Posterior cingulate gyrus (tissue), 11 donors: ENCODE data around the gene SRP19.
"Not testable (repeated sequence)": the region's sequence is repeated elsewhere in the genome, so short reads cannot be mapped to it uniquely, and the experiment has no call there.

Experiments used
- DNase-seq, 10 donors: peaks; one replicate each; pipeline versions ENCODE4 v3.0.0 to v3.0.0-alpha.2; 2020 to 2021; ENCODE audit warnings: mixed read lengths in 3 of 10
- intact Hi-C: fragments of 100-400 bp; cut with DNase I; formaldehyde crosslinking; loops from one replicate; pipeline ENCODE4 v1.15.1; 2023

Gene SRP19

DNA sequence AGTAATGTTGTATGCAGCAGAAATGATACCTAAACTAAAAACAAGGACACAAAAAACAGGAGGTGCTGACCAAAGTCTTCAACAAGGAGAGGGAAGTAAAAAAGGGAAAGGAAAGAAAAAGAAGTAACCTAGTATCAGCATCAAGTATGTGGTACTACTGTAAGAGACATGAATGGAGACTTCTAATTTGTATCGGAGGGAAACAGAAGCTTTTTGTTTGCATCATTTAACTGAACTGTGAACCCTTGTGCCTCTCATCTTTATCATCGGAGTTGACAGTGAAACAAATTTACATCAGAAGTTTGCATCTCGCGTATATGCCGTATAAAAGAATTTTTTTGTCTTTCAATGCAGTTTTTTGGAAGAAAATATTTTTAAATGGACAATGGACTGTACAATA lies 6.3 kb downstream of the SRP19 start:
- no peak for DNase-seq
- intact Hi-C loops, result no loop called here

DNA sequence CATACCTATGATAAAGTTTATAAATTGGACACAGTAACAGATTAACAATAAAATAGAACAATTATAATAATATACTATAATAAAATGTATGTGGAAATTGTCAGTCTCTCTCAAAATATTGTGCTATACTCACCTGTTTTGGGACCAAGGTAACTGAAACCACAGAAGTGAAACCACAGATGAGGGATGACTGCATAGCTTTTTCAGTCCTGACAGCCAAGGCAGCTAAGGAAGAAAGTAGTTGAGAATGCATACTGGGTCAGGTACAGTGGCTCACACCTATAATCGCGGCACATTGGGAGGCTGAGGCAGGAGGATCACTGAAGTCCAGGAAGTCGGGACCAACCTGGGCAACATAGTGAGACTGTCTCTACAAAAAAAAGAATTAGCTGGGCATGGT lies 8.9 kb downstream of the SRP19 start:
- intact Hi-C loops, result no loop called here
- DNase-seq, result no peak

DNA sequence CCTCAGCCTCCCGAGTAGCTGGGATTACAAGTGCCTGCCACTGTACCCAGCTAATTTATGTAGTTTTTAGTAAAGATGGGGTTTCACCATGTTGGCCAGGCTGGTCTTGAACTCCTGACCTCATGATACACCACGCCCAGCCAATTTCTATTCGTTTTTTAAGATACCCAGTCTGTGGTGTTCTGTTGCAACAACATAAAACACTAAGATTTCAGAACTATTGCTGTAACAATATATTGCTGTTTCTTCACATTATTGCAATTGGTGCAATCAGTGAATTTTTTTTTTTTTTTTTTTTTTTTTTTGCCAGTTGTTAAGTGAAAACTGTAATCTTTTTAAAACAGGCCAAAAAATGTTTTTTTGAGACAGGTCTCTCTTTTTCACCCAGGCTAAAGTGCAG lies 9.9 kb downstream of the SRP19 start:
- no peak for DNase-seq
- intact Hi-C loops, result no loop called here

DNA sequence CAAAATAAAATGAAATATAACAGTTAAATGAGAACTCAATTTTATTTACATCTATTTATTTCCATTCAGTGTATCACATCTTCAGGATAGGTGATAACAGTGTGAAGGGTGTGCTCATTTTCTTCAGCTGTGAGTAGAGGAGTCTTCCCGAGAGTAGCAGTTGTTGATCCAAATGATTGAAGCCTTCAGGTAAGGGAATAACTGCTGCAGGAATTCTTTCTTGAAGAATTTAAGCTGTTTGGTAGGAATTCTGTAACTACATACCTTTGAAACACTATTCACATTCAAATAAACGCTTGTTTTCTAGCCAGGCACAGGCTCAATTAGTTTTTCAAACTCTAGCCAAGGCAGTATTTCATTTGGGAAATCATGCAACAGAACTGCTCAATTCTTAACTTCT lies 15.3 kb downstream of the SRP19 start:
- intact Hi-C loops, result no loop called here
- no peak for DNase-seq

DNA sequence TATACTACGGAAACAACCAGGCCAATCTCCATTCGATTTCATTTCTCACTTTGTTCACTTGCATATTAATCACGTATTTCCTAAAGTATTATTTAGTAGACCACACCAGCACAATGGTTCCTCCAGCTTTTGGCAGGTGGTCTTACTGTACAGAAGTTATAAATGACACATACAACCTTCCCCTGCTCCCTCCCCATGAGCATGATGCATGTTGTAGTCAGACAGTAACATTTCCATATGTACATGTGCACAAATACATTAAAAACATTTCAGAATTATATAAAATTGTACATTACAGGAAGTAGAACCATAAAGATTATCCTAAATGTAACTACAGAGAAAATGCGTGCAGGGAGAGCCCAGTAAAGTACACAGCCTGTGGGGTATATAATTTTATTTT lies 17.0 kb downstream of the SRP19 start:
- intact Hi-C loops, result no loop called here
- no peak for DNase-seq

DNA sequence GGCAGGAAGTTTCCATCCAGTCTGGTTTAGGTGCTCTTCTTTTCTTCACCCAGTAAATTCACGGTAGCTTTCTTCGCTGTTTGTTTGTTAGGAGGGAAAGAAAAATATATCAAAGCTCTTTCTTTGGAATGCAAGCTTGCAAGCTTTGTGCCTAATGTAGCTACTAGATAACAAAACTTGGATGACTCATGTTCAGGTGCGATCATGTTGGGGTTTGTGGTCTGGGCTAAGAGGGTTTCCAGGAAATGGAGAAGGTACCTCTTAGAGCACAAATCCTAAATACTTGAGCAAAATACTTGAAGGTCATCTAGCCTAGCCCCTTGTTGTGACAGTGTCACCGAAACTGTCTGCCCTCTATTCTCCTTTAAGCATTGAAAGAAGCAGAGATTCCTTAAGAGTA lies 17.7 kb downstream of the SRP19 start:
- no peak for DNase-seq
- intact Hi-C loops, result no loop called here

DNA sequence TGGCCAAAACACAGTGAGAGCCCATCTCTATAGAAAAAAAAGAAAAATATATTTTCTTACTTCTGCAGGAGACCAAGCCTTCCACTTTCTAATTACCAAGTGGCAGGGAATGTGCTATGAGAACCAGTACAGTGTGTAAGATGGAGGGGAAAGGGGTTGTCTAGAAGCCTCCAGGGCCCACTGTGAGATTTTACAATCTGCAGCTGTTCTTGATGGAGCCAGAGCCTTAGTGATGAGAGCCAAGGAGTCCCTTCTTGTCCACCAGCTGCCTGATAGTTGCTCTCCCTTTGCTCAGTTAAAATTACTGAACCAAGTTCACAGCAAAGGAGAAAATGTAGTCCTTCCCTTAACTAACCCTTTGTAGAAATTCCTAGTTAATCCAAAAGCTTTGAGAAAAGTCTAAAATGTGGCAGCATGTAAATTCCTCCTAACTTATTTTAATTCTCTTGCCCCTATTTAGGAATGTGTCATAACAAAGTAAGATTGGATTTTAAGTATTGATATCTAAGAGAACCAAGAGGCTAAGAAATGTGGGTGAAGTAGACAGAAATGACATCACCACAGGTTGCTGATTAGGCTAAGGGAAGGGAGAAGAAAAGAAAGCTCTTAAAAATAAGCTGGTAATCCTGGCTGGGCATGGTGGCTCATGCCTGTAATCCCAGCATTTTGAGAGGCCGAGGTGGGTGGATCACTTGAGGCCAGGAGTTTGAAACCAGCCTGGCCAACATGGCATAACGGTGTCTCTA lies 19.3 kb downstream of the SRP19 start:
- intact Hi-C loops, result no loop called here
- no peak for DNase-seq

DNA sequence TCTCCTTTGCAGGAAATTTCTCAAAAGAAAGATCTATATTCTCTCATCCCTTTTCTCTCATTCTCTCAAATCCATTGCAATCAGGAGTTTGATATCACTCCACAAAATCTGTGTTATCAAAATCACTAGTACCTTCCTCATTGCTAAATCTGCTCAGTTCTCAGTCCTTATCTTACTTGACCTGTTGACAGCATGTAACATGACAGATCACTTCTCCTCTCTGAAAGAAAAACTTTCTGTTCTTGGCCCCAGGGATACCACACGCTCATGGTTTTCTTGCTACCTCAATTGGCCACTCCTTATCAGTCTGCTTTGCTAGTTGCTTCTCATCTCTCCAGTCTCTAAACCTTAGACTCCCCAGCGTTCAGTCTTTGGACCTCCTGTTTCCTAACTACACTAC lies 22.1 kb downstream of the SRP19 start:
- intact Hi-C loops, result no loop called here
- DNase-seq, result no peak

DNA sequence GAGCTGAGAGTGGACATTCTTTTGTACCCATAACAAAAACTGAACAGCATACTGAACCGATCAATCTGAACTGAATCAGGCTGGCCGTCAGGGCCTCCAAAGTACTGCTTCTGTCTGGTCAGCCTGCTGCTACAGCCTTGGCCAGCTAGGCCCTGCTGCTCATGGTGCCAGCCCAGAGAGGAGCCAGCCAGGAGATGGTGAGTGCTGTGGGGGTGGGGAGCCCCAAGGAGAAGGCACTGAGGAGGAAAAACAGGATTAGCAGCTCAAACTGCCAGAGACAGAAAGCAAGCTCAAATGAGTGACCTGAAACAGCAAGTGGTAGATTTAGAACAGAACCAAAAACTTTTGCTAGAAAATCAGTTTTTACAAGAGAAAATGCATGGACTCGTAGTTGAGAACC lies 23.9 kb downstream of the SRP19 start:
- DNase-seq, result peak in 9 of 10 donors; percentile 19 to 90 (median 50)
- intact Hi-C loops, result no loop called here

DNA sequence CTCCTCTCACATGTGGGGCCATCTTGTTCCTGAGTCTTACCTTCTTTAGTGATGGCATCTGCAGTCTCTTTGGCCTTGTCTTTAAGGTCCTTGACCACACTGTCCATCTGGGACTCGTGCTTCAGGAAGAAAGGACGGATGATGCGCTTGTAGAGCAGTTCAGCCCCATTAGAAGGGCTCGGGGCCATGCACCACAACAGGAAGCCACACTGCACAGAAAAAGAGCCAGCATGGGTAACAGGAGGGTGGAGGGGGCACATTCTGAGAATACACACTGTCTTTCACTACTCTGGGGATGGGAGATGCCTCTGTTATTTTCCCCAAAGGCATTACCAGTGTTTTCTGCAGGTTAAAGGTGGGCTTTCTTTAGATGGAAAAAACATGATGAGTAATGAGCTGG lies 25.9 kb downstream of the SRP19 start:
- DNase-seq, result no peak
- intact Hi-C loops, result no loop called here

DNA sequence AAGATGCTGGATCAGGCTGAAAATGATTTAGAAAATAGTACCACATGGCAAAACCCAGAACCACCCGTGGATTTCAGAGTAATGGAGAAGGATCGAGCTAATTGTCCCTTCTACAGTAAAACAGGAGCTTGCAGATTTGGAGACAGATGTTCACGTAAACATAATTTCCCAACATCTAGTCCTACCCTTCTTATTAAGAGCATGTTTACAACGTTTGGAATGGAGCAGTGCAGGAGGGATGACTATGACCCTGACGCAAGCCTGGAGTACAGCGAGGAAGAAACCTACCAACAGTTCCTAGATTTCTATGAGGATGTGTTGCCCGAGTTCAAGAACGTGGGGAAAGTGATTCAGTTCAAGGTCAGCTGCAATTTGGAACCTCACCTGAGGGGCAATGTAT lies 31.0 kb downstream of the SRP19 start:
- DNase-seq, intact Hi-C loops: not testable (repeated sequence)

DNA sequence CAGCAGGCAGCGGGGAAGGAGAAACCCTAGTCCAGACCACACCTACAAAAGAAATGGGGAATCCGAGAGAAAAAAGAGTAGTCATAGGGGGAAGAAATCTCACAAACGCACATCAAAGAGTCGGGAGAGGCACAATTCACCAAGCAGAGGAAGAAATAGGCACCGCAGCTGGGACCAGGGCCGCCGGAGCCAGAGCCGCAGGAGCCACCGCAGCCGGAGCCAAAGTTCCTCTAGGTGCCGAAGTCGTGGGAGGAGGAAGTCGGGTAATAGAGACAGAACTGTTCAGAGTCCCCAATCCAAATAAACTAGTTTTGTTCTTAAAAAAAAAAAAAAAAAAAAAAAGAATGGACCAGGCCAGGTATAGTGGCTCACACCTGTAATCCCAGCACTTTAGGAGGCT lies 31.7 kb downstream of the SRP19 start:
- intact Hi-C loops, result no loop called here
- no peak for DNase-seq

DNA sequence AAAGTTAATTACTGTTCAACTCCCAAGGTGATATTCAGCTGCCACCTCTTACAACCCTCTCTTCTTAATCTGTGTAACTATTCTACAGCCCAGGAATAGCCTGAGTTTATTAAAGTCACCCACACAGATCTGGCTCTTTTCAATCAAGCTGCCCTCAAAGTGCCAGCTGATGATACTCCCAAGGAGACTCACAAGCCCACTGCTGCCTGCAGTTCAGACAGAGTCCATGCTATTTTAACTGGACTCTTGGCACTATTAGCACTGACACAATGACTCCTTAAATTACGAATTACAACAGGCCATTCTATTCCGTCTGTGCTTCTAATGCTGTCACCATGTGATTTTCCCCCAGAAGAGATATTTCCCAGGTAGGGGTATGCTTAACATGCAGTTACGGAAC lies 34.6 kb downstream of the SRP19 start:
- intact Hi-C loops, result no loop called here

DNA sequence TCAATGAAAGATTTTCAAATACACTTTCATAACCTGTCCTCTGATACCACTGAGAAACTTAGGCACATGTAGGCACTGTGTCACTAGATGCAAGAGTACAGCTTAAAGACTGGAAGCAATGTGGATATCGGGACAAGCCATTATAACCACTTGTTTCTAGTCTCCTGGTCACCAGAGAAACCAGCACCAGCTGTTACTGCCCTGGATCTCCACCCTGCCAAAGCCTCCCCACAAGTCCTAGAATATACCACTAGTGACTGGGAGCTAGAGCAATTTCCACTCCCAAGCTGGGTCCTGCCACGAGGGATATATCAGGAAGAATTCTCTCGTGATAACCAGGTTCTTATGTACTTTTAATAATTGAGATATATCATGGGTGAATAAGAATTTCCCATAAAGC lies 41.5 kb downstream of the SRP19 start:
- DNase-seq, result no peak
- intact Hi-C loops, result no loop called here

More for the DNA sequence above, 34.6 kb downstream of the SRP19 start:
- DNase-seq, result no peak

DNA sequence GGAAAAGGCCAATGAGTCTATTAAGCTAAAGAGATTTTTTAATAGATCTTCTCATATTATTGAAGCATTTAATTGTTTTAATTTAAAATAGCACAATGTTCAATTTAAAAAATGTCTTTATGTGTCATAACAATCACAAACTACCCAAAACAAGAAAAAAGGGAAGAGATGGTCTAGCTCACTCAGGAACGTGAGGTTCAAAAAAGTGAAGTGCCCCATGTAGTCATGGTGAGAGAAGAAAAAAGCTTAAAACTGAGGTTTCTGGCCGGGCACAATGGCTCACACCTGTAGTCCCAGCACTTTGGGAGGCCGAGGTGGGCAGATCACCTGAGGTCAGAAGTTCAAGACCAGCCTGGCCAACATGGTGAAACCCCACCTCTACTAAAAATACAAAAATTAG lies 43.9 kb downstream of the SRP19 start:
- intact Hi-C loops, DNase-seq: not testable (repeated sequence)

DNA sequence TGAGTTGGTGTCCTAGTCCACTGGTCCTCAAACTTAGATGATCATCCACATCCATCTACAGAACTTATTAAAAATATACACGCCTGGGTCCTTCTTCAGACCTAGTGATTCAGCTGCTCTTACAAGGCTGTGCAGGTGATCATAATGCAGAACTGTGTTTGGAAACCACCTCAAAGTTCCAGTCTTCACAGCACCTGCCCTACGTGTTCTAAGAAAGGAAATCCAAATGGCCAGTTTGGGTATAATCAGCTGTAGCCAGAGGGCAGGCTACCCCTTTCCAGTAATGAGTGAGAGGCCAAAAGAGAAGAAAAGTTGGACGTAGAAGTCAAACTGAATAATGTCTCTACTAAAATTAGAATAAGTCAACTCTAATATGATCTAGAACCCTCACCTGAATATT lies 45.5 kb downstream of the SRP19 start:
- intact Hi-C loops, result no loop called here
- DNase-seq, result no peak

DNA sequence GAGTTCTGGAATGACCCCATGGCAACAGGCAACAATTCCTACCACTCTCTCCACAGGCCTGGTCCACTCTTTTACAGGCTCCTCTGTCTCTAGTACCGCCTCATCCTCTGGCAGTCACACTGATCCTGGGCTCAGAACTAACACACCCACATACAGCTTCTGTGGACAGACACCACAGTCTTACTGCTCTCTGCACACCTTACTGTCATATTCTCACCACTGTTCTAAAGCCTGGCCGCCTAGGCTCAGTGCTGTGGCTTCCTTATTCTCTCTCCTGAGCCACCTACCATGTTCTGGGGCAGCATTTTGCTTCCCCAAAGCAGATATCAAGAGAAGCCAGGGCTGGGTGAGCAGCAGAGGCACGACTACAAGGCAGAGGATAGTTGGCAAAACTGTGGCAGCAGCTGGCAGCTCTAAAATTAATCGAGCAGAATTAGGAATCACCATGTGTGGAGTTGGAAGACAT lies 46.1 kb downstream of the SRP19 start:
- intact Hi-C loops, result no loop called here
- peak in 4 of 10 donors; percentile 30 to 78 (median 44) for DNase-seq

DNA sequence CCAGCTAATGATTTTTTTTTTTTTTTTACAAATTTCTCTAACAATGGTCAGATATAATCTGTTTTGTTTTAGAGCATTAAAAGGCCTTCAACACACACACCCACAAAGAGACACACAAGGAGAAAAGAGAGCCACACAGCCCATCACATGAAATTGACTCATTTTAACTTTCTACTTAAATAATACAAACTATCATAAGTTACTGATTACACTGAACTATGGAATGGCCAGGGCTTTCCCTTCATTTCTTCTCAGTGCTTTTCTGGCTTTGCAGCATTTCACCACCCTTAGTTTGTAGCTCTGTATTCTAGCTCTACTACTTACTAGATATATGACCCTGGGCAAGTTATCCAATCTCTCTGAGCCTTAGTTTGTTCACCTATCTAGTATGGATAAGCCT lies 47.8 kb downstream of the SRP19 start:
- intact Hi-C loops, result no loop called here
- no peak for DNase-seq

DNA sequence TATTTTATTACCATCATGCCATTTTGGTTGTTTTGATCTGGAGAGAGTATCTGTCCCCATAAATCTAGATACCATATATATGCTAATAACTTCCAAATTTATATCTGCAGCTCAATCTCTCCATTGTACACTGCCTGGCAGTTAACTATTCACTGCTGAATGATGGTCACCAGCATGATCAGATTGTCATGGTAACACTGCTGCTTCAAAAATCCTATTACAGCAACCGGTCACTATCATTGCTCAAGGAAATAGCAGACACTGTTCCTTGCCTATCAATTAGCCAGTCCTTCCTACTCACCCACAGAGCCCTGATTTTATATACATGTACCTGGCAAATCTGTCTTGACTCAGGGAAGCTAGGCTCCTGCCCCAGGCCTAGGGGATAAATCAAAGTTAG lies 49.4 kb downstream of the SRP19 start:
- no peak for DNase-seq
- intact Hi-C loops, result no loop called here

DNA sequence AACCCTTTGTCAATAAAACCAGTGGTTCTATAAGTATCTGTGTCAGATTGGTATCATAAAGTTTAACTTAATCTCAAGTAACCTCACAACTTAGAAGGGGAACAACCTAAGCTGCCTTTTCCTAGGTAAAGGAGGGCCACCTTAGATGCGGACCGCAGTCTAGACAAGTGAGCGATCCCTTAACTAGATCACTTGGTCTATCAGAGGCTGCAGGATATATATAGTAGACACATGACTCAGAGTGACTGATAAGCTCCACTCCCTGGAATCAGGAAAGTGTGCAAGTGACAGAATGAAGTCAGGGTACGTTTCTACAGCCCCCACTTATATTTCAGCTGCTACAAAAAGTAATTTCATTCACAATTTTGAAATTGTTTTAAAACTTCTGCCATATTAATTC lies 53.5 kb downstream of the SRP19 start:
- intact Hi-C loops, result no loop called here
- no peak for DNase-seq

DNA sequence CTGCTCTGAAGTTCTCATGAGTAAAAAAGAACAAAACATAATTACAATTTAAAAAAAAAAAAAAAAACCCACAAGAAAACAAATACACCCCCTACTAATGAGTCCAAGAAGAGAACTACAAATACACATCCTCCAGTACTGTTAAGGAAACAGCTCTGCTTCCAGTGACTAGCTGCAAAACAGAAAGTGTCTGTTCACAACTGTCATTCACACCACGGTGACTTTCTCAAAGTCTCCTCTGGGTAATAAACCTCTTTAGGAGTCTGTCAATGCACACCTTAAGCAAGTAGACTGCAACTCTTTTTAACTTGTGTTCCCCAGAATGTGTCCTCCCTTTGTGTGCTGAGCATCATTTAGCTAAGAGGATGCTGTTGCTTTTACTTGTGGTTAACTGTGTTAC lies 54.7 kb downstream of the SRP19 start:
- intact Hi-C loops, result no loop called here
- DNase-seq, result no peak

DNA sequence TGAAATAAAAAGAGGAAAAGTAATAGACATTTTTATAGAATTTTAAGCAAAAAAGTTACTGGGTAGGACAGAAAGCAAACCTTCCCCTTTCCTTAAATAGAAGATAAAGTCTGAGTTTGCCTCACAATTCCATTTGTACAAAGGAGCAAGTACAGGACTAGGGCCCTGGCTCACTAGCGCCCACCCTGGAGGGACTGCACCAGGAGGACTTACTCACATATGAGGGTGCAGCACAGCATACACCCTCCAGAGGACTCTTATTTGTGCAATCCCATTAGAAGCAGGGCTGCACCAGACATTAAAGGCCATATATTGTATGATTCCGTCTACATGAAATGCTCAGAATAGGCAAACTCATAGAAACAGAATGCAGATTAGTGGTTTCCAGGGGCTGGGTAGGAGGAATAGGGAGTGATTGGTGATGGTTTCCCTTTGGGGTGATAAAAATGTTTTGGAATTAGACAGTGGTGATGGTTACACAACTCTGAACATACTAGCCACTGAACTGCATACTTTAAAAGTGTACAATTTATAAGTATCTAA lies 56.4 kb downstream of the SRP19 start:
- intact Hi-C loops, result no loop called here

DNA sequence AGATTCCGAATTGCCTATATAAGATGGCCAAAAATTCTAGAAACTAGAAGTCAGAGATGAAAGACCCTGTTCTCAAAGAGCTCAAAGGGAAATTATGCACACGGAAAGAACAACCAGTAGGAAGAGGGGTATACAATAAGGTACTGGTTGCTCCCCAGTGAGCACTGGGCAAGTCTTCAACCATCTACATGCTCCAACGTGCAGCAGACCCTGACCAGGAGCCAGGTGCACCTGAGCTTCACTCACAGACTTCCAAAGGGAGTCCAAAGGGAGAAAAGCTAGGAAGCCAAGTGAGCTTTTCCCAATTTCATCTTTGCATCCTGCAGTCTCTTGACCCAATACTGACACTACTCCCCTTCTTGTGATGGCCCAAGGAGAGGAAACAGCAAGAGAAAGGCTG lies 57.0 kb downstream of the SRP19 start:
- DNase-seq, result no peak
- intact Hi-C loops, result no loop called here

More for the DNA sequence above, 56.4 kb downstream of the SRP19 start:
- no peak for DNase-seq
